Breast epithelium (tissue), 3 donors: Measurements from ENCODE around the gene SPATA19.

Experiments
- POLR2A ChIP-seq: fragments of 450-650 bp; IDR thresholded peaks from one replicate; pipeline ENCODE4 v1.6.1; 2016; ENCODE audit warnings: antibody characterized with exemption, mild to moderate bottlenecking, moderate library complexity
- TF ChIP-seq, protein P1 (sequence below), 3 donors: fragments of 450-650 bp; IDR thresholded peaks; one replicate each; pipeline ENCODE4 v1.5.1; 2016 to 2017; ENCODE audit warnings: antibody characterized with exemption in 3 of 3, mild to moderate bottlenecking in 3 of 3, moderate library complexity in 3 of 3

DNA sequence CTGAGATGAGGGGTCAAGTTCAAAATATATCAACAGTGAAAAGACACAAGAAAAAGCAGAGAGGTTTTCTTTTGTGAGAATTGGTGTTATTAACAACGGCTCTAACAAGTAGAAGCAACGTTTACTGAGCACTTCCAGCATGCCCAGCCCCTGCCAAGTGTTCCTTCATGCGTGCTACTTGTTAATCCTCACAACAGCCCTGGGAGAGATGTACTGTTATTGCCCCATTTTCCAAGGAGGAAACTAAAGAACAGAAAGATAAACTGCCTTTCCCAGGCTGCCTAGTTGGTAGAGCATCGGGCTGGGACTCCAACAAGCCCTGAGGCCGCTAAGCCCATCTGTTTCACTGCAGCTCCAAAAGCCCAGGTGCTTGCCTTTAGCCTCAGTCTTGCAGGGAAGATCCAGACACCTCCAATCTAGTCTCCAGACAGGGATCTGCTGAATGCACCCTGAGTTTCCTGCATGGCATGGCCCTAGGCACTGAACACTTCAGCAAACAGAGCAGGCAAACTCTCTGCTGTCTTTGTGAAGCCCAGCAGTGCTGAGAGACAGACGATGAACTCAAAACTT, 25.5 kb downstream of the SPATA19 start:
- TF ChIP-seq POLR2A, result no peak
- TF ChIP-seq, protein P1, sequence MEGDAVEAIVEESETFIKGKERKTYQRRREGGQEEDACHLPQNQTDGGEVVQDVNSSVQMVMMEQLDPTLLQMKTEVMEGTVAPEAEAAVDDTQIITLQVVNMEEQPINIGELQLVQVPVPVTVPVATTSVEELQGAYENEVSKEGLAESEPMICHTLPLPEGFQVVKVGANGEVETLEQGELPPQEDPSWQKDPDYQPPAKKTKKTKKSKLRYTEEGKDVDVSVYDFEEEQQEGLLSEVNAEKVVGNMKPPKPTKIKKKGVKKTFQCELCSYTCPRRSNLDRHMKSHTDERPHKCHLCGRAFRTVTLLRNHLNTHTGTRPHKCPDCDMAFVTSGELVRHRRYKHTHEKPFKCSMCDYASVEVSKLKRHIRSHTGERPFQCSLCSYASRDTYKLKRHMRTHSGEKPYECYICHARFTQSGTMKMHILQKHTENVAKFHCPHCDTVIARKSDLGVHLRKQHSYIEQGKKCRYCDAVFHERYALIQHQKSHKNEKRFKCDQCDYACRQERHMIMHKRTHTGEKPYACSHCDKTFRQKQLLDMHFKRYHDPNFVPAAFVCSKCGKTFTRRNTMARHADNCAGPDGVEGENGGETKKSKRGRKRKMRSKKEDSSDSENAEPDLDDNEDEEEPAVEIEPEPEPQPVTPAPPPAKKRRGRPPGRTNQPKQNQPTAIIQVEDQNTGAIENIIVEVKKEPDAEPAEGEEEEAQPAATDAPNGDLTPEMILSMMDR (IDR thresholded peaks at IDR 0.05), result no peak
